Stomach (tissue), 9 donors: ENCODE measurements around the gene GRIK1. TPM values are rescaled to one million over a fixed set of nuclear protein-coding genes. Genes with fewer than 3 reads are reported as not detected.

Experiments
- DNase-seq, 2 donors: peaks; one replicate each; pipeline versions ENCODE4 v3.0.0 to v3.0.0-alpha.2; 2013 to 2019
- H3K27ac ChIP-seq, 5 donors: fragments of 200-600 bp in 4 of 5; sonication (generic) in 4 of 5; one replicate each; pipeline ENCODE4 v1.5.1; 2013 to 2019; ENCODE audit warnings: mild to moderate bottlenecking in 1 of 5, moderate library complexity in 1 of 5
- H3K27me3 ChIP-seq, 3 donors: fragments of 200-600 bp; sonication (generic); one replicate each; pipeline ENCODE4 v1.5.1; 2017 to 2019; ENCODE audit warnings: mixed run types in 1 of 3
- H3K36me3 ChIP-seq, 4 donors: fragments of 200-600 bp; sonication (generic); 1 replicate in 3 of 4; 2 replicates in 1 of 4; pipeline ENCODE4 v1.5.1; 2016 to 2019
- H3K4me1 ChIP-seq, 4 donors: fragments of 200-600 bp; sonication (generic); one replicate each; pipeline ENCODE4 v1.5.1; 2016 to 2019
- H3K4me3 ChIP-seq, 4 donors: fragments of 200-600 bp; sonication (generic) in 3 of 4; one replicate each; pipeline ENCODE4 v1.5.1; 2016 to 2019; ENCODE audit warnings: mild to moderate bottlenecking in 1 of 4
- H3K9me3 ChIP-seq, 4 donors: fragments of 200-600 bp; sonication (generic); one replicate each; pipeline ENCODE4 v1.5.1; 2016 to 2019
- EP300 ChIP-seq: sonication (generic); formaldehyde crosslinking; IDR thresholded peaks from one replicate; pipeline ENCODE4 v1.6.1; 2017; ENCODE audit warnings: antibody characterized with exemption
- POLR2A ChIP-seq, 4 donors: fragments of 450-650 bp; IDR thresholded peaks; one replicate each; pipeline ENCODE4 v1.6.1; 2016; ENCODE audit warnings: antibody characterized with exemption in 4 of 4, control low read depth in 2 of 4, mild to moderate bottlenecking in 1 of 4, moderate library complexity in 1 of 4
- POLR2AphosphoS5 ChIP-seq, 3 donors: sonication (generic); formaldehyde crosslinking; IDR thresholded peaks; one replicate each; pipeline ENCODE4 v1.6.1; 2016; ENCODE audit warnings: antibody characterized with exemption in 3 of 3
- WGBS, 5 donors: extraction: QIAGEN DNeasy Blood & Tissue Kit in 3 of 5; methylation state at CpG; one replicate each; pipeline versions ENCODE4 v1.1.5 to v1.1.7; 2013 to 2018; 5-methylcytosine and 5-hydroxymethylcytosine counted together
- intact Hi-C: fragments of 100-400 bp; cut with DNase I; formaldehyde crosslinking; loops from one replicate; pipeline ENCODE4 v1.15.1; 2023; ENCODE audit warnings: low total_unique reads
- polyA plus RNA-seq, 3 donors: library from polyadenylated mRNA; stranded (reverse); fragments of 200-250 nt; gene quantifications; one replicate each; pipeline ENCODE4 v1.2.3, GENCODE V29; 2013
- total RNA-seq, 5 donors: library from RNA; depleted of rRNA; stranded (reverse); fragments of >200 nt; gene quantifications; one replicate each; pipeline versions ENCODE4 v1.1.0 to v1.2.3, GENCODE V29; 2014 to 2016
- TF ChIP-seq, protein P1 (sequence below), 7 experiments: fragments of 450-650 bp in 4 of 7; fragments of 200-600 bp in 3 of 7; sonication (generic) in 3 of 7; IDR thresholded peaks; one replicate each; pipeline ENCODE4 v1.5.1; 2016 to 2019; ENCODE audit warnings: antibody characterized with exemption in 7 of 7, control low read depth in 2 of 7, mild to moderate bottlenecking in 1 of 7
- donor health status: healthy with polysubstance abuse.
- donor health status: Bipolar disorder and iron deficiency.
- donor health status: healthy.

GRIK1 gene
- total and polyA plus RNA-seq, 8 donors: 0.06 to 1.5 (median 0.66) TPM; not detected in 4

DNA sequence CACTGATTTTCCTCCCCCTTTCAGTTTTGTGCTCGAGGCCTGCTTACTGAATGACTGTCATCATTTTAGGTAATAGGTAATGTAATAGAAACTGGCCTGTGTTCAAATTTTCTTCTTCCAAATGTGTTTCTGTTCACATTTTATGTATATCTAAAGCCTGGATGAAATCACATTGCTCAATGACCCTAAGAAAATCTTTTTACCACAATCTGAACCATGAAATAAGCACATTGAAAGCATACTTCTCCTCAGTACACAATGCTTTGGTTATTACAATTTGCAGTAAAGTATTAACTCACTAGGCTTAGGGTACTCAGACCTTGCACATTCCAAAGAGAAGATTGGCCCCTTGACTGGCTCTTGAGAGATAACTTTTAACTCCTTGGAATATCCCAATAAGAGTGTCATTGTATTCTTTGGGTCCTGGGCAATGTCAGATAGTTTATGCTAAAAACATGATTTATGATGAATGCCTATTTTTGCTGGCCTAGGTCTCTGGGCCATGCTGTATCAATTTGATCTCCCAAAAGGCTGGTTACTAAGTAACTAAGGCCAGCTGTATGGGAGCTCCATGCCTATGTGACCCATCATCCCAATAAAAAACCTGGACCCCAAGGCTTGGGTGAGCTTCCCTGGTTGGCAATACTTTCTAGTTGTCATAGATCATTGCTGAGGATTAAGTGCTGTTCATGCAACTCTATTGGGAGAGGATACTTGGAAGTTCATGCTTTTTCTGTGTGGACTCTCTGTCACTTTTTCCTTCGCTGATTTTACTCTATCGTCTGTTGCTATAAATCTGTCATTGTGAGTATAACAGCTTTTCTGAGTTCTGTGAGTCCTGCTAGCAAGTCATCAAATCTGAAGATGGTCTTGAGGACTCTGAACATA, 293.9 kb downstream of the GRIK1 start:
- DNase-seq: no peak
- intact Hi-C loops: no loop called here
- no peak overlapping the region for H3K4me3 ChIP-seq
- no peak overlapping the region for H3K27ac ChIP-seq
- H3K9me3 ChIP-seq: no peaks in the 10 kb centered on the region
- TF ChIP-seq EP300: no peak
- TF ChIP-seq, protein P1, sequence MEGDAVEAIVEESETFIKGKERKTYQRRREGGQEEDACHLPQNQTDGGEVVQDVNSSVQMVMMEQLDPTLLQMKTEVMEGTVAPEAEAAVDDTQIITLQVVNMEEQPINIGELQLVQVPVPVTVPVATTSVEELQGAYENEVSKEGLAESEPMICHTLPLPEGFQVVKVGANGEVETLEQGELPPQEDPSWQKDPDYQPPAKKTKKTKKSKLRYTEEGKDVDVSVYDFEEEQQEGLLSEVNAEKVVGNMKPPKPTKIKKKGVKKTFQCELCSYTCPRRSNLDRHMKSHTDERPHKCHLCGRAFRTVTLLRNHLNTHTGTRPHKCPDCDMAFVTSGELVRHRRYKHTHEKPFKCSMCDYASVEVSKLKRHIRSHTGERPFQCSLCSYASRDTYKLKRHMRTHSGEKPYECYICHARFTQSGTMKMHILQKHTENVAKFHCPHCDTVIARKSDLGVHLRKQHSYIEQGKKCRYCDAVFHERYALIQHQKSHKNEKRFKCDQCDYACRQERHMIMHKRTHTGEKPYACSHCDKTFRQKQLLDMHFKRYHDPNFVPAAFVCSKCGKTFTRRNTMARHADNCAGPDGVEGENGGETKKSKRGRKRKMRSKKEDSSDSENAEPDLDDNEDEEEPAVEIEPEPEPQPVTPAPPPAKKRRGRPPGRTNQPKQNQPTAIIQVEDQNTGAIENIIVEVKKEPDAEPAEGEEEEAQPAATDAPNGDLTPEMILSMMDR (IDR thresholded peaks at IDR 0.05): no peak
- WGBS, 5 donors: 79 to 86% (median 84%) methylated on average over 3 of the region's 3 CpGs
- H3K27me3 ChIP-seq: no peaks in the 10 kb centered on the region
- H3K36me3 ChIP-seq: no peaks in the 10 kb centered on the region
- no peaks in the 10 kb centered on the region for H3K4me1 ChIP-seq

- no peaks in the 10 kb centered on the region for H3K36me3 ChIP-seq
- H3K27ac ChIP-seq: no peak overlapping the region
- TF ChIP-seq, protein P1 (IDR thresholded peaks at IDR 0.05): no peak
- TF ChIP-seq EP300 (no peak), POLR2AphosphoS5 (IDR thresholded peaks at IDR 0.05) (no peak), POLR2A (IDR thresholded peaks at IDR 0.05) (no peak)
- H3K4me1 ChIP-seq: no peaks in the 10 kb centered on the region
- intact Hi-C loops: no loop called here
- no peaks in the 10 kb centered on the region for H3K9me3 ChIP-seq
- H3K4me3 ChIP-seq: no peak overlapping the region
- 85 to 89% (median 86%) methylated on average over 3 of the region's 3 CpGs for WGBS, 5 donors
- H3K27me3 ChIP-seq: no peaks in the 10 kb centered on the region
- DNase-seq: no peak
These were observed 296.5 kb downstream of the GRIK1 start for GRCh38 chr21:29643289-29643688.

- 89 to 92% (median 89%) methylated on average over 10 of the region's 10 CpGs for WGBS, 5 donors
- intact Hi-C loops: no loop called here
- Histone ChIP-seq H3K27me3 (no peaks in the 10 kb centered on the region), H3K9me3 (no peaks in the 10 kb centered on the region), H3K4me1 (no peaks in the 10 kb centered on the region), H3K27ac (no peak overlapping the region), H3K36me3 (no peaks in the 10 kb centered on the region), H3K4me3 (no peak overlapping the region)
- no peak for DNase-seq
- TF ChIP-seq POLR2A (IDR thresholded peaks at IDR 0.05) (no peak), POLR2AphosphoS5 (IDR thresholded peaks at IDR 0.05) (no peak), EP300 (no peak)
- TF ChIP-seq, protein P1 (IDR thresholded peaks at IDR 0.05): no peak
These were observed 297.1 kb downstream of the GRIK1 start for GRCh38 chr21:29642551-29643245.

DNA sequence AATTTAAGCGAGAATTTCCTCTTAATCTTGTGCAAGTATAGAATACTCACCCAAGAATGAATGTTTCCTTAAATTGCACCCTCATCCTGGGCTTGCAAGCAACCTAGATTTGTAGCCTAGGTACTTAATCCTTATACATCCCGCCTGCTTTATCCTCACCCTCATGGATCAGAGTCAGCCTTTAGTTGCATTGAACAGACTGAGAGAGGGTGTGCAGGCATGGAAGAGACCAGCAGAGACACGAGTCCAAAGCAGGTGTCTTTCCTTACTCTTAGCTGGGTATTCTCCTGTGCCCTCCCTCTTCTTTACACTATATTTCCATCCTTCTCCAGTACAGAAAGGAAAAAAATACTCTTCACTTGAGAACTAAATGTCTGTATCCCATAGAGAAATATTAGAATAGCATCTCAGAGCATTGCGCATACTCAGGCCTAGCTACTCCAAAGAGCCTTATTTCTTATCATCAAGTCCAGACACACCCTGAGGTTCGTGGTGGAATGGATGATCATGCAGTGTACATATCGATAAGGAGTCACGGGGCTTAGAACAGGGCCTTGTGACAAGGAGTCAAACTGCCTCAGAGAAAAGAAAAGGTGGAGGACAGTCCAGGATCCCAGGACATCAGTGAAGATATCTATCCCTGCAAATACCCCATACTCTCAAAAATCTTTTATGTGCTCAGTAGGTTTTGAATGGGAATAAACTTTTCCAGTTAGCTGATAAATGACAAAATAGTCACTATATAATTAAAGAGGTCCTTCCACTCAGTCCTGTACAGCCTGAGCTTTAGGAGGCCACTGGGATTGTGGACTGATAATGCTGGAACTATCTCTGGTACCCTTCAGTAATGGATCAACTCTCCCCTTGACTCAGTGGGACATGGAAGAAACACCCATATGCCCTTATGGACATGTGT, 297.9 kb downstream of the GRIK1 start:
- Histone ChIP-seq H3K27me3 (no peaks in the 10 kb centered on the region), H3K36me3 (no peaks in the 10 kb centered on the region), H3K9me3 (no peaks in the 10 kb centered on the region), H3K4me1 (no peaks in the 10 kb centered on the region), H3K4me3 (no peak overlapping the region), H3K27ac (no peak overlapping the region)
- peak in 1 of 2 donors; percentile 41 for DNase-seq
- WGBS, 5 donors: 50 to 61% (median 59%) methylated on average over 7 of the region's 7 CpGs
- TF ChIP-seq, protein P1 (IDR thresholded peaks at IDR 0.05): no peak
- TF ChIP-seq EP300 (no peak), POLR2AphosphoS5 (IDR thresholded peaks at IDR 0.05) (no peak), POLR2A (IDR thresholded peaks at IDR 0.05) (no peak)
- intact Hi-C loops: no loop called here
